GM10266 (cell line): ENCODE data around the gene CD55.

ENCODE experiments used
- DNase-seq: peaks from one replicate; pipeline ENCODE4 v3.0.0; 2012; ENCODE audit errors: extremely low spot score
- TF ChIP-seq, protein P1 (sequence below): IDR thresholded peaks from 2 replicates; pipeline ENCODE4 v1.5.1; 2012; ENCODE audit warnings: mild to moderate bottlenecking, low read depth; ENCODE audit not compliant: control insufficient read depth, insufficient read depth; ENCODE audit errors: missing control alignments

The CD55 gene

DNA sequence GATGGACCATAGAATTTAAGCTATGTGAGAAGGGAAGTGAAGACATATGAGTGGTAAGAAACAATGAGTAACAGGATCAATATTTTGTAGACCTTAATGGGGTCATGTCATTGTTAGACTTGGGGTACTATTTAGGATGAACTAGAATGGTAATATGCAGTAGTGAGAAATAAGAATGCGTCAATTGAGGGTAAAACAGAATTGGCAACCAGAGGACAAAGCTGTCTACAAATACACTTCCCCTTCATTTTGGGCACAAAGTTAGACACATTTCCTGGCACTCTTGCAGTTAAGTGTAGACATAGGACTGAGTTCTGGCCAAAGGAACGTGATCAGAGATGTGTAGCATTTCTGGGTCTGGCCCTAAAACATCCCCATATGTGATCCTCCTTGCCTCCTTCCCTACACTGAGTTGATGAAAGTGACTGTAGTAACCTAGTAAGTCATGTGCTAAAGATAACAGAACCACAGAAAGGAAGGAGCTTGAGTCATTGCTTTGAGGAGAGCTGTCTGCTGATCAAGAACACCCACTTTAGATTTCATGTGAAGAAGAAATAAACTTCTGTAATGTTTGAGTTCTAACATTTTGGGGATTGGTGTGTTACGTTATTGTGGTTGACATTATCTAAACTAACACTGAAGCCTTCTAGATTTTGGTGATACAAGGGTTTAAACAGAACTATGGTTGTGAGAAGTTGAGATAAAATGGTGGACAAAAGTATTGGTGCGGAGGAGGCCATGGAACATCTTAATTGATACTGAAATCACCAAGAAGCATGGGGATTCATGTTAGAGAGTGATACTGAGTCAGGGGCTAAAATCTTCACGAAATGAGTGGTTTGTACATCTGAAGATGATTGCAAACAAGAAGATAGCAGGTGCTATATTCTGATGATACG is 41.7 kb downstream of the CD55 start:
- peak; percentile 18 for DNase-seq
- TF ChIP-seq, protein P1, sequence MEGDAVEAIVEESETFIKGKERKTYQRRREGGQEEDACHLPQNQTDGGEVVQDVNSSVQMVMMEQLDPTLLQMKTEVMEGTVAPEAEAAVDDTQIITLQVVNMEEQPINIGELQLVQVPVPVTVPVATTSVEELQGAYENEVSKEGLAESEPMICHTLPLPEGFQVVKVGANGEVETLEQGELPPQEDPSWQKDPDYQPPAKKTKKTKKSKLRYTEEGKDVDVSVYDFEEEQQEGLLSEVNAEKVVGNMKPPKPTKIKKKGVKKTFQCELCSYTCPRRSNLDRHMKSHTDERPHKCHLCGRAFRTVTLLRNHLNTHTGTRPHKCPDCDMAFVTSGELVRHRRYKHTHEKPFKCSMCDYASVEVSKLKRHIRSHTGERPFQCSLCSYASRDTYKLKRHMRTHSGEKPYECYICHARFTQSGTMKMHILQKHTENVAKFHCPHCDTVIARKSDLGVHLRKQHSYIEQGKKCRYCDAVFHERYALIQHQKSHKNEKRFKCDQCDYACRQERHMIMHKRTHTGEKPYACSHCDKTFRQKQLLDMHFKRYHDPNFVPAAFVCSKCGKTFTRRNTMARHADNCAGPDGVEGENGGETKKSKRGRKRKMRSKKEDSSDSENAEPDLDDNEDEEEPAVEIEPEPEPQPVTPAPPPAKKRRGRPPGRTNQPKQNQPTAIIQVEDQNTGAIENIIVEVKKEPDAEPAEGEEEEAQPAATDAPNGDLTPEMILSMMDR = no peak

DNA sequence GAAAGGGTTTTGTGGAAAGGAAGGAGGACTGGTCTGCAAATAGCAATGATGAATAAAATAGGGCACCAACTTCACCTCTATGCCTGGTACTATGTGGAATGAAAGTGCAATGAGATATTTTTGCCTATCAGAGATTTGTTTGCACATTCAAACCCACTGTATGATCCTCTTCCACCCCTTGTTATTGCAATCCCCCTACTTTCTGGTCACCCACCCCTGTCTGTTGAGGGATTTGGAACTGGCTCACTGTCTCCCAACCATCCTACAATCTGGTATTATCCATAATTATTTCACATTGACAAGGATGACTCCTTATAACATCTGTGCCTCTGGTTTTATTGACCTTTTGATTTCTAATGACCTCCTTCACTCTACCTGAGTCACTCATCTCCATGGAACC is 42.4 kb downstream of the CD55 start:
- TF ChIP-seq, protein P1 = no peak
- no peak for DNase-seq

DNA sequence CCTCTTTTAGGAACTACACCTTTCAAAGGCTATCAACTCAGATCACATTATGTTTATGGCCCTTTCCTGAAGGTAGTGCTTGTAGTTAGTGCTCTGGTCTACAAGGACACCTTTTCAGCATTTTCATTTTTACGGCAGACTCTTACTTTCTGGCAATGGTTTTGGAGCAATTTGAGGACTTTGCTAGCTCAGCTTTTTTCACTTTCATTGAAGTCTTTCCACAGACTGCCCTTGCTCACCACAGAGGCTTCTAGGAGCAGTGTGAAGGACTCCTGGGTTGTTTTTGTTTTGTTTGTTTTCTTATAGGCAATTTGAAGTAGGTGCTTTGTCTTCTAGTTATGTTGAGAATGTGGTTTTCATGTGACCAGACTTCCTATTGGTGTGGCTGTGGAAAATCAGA is 43.1 kb downstream of the CD55 start:
- DNase-seq = no peak
- TF ChIP-seq, protein P1 = no peak

DNA sequence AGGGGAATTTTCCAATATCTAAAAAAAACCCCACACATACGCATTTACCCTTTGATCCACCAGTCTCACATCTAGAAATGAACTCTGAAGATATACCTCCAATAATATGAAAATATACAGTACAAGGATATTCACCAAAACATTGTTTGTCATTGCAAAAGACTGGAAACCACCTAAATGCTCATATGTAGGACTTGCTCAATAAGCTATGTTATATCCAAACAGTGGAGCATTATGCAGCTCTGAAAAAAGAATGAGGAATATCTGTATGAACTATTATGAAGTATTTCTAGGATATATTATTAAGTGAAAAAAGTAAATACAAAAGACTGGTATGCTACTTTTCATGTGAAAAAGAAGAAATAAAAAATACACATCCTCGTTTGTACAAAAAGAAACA is 43.6 kb downstream of the CD55 start:
- no peak for DNase-seq
- TF ChIP-seq, protein P1 = no peak

DNA sequence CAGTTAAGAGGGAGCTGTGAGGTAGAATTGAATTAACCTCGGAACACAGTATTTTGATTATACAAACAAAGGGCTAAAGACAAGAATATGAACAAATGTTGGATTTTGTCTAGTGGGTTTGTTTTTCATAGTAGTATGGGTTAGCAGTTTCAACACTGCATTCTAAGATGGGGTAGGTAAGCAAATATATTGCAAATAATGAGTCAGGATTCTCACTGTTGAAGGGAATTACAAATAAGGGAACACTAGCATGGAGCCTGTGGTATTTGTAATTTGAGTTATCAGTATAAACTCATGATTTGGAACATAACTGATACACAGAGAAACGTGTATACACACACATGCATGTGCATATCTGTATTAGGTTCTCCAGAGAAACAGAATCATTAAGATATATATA is 44.5 kb downstream of the CD55 start:
- no peak for DNase-seq

DNA sequence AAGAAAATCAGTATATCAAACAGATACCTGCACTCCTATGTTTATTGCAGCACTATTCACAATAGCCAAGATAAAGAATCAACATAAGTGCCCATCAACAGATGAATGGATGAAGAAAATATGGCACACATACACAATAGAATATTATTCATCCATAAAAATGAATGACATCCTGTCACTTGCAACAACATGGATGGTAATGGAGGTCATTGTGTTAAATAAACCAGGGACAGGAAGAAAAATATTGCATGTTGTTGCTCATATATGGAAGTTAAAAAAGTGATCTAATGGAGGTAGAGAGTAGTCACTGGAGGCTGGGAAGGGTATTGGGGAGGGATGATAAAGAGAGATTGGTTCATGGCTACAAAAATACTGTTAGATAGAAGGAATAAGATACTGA is 67.2 kb downstream of the CD55 start:
- no peak for DNase-seq
- TF ChIP-seq, protein P1 = no peak

More for the DNA sequence above, 44.5 kb downstream of the CD55 start:
- TF ChIP-seq, protein P1 = no peak

DNA sequence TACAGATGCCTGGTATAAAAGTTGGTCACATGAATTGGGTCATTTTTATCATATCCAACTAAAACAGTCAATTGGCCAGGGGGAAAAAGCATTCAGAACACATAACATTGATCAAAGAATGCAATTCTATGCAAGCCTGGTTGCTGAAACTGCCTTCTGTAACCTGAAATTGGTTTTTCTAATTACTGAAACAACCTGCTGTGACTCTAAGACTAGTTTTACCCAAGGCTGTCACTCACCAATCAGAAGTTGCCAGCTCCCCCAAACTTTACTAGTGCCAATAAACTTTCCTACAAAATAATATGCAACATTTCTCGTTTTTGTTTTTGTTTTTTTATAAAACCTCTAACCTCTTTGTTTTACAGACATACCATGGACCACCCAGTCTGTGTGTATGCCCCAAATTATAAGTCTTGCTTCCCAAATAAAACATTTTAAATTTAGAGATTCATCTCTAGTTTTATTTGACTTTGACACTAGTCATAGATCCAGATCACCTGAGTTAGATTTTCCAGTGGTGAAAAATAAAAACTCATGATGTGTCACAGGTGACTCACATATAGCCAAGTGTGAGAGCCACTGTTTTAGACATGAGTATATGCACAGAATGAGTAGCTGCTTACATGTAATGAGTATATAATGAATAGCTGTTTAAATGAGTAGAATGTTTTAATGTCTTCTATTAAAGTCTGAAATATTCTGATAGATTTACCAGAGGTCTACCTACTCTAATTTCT is 68.4 kb downstream of the CD55 start:
- DNase-seq = no peak
- TF ChIP-seq, protein P1 = no peak
